K562 (cell line): ENCODE measurements around the gene COX4I2. TPM values are rescaled to one million over a fixed set of nuclear protein-coding genes. Genes with fewer than 3 reads are reported as not detected.

Experiments
- ARID3A ChIP-seq: IDR thresholded peaks from 2 replicates; pipeline ENCODE4 v1.6.1; 2012; ENCODE audit warnings: low read depth, low read length, improper control_type of control experiment, borderline replicate concordance
- DEAF1 ChIP-seq: fragments of 450-650 bp; formaldehyde crosslinking; IDR thresholded peaks from 2 replicates; pipeline ENCODE4 v1.4.0; 2020; ENCODE audit warnings: mild to moderate bottlenecking, moderate library complexity
- KAT7 ChIP-seq: sonication (generic); formaldehyde crosslinking; IDR thresholded peaks from 2 replicates; pipeline ENCODE4 v1.8.0; 2022; ENCODE audit warnings: missing genetic modification reagents, mild to moderate bottlenecking, borderline replicate concordance
- NFIC ChIP-seq: fragments of 450-650 bp; IDR thresholded peaks from 2 replicates; pipeline ENCODE4 v1.6.1; 2017; ENCODE audit warnings: mild to moderate bottlenecking, inconsistent platforms
- OTX1 ChIP-seq: fragments of 450-650 bp; formaldehyde crosslinking; IDR thresholded peaks from 2 replicates; pipeline ENCODE4 v1.4.0; 2022; ENCODE audit warnings: mild to moderate bottlenecking
- RAD51 ChIP-seq: fragments of 450-650 bp; IDR thresholded peaks from 2 replicates; pipeline ENCODE4 v1.7.1; 2016; ENCODE audit warnings: low read depth, mild to moderate bottlenecking, borderline replicate concordance
- TAF9B ChIP-seq: fragments of 450-650 bp; IDR thresholded peaks from 2 replicates; pipeline ENCODE4 v1.6.1; 2018; ENCODE audit warnings: mild to moderate bottlenecking; ENCODE audit not compliant: partially characterized antibody
- TBL1XR1 ChIP-seq, 2 experiments: IDR thresholded peaks; 2 replicates each; pipeline ENCODE4 v1.6.1; 2012; ENCODE audit warnings: improper control_type of control experiment in 2 of 2, low read length in 2 of 2, mild to moderate bottlenecking in 1 of 2
- TCF3 ChIP-seq: sonication (generic); formaldehyde crosslinking; IDR thresholded peaks from 2 replicates; pipeline ENCODE4 v1.4.0; 2020; ENCODE audit warnings: mild to moderate bottlenecking, missing genetic modification reagents
- ZNF431 ChIP-seq: sonication (generic); formaldehyde crosslinking; IDR thresholded peaks from 2 replicates; pipeline ENCODE4 v1.8.0; 2022; ENCODE audit warnings: mild to moderate bottlenecking, missing genetic modification reagents
- polyA plus RNA-seq, 8 experiments: library from polyadenylated mRNA; depleted of rRNA in 4 of 8; stranded (reverse) in 5 of 8; unstranded in 3 of 8; fragments of >200 nt; fragmentation: Nextera tagmentation in 2 of 8; fragmentation: Illumina TruSeq in 1 of 8; extraction: Ambion mirVana in 2 of 8; extraction: Trizol in 1 of 8; gene quantifications; 2 replicates each; pipeline versions ENCODE4 v1.2.1 to v1.2.3, GENCODE V29; 2011 to 2014; ENCODE audit warnings: inconsistent platforms in 1 of 8, missing spikeins in 1 of 8
- total RNA-seq, 7 experiments: library from RNA; depleted of rRNA in 6 of 7; stranded (reverse); fragments of >200 nt in 6 of 7; fragmentation: Illumina TruSeq in 2 of 7; extraction: Trizol in 2 of 7; gene quantifications; 2 replicates each; pipeline versions ENCODE4 v1.2.1 to v1.2.3, GENCODE V29; 2011 to 2021; ENCODE audit warnings: low replicate concordance in 1 of 7
- TF ChIP-seq, protein P1 (sequence below): IDR thresholded peaks from 3 replicates; pipeline ENCODE4 v1.6.1; 2011; ENCODE audit warnings: borderline replicate concordance, mild to moderate bottlenecking; ENCODE audit not compliant: insufficient read length, insufficient read depth
- TF ChIP-seq, protein P2 (sequence below), 2 experiments: fragments of 450-650 bp; IDR thresholded peaks; 2 replicates each; pipeline ENCODE4 v1.6.1; 2016; ENCODE audit warnings: mild to moderate bottlenecking in 2 of 2, borderline replicate concordance in 1 of 2, low read depth in 1 of 2, moderate library complexity in 1 of 2

The COX4I2 gene
- total and polyA plus RNA-seq, 9 of the 15 experiments (the other 6 are each of a cell fraction or from before 2014, with no cell fraction given): not detected

GRCh38 chr20:31661625-31662371 lies 24.1 kb downstream of the COX4I2 start (continued):
- TF ChIP-seq ARID3A (no peak), NFIC (peak; percentile 35; the same call in 1 of the 2 replicates), TBL1XR1 (IDR thresholded peaks at IDR 0.05; ENCODE audit: low read length in 2 of 2) (peak in 1 of 2 experiments; percentile 40; a peak in 1 of 4 replicates), KAT7 (0 out of 2 replicates have a peak, but pooled peaks have one; percentile 22), ZNF431 (0 out of 2 replicates have a peak, but pooled peaks have one; percentile 16), TAF9B (no peak), TCF3 (CRISPR knock-in tag) (no peak), RAD51 (peak; percentile 26; the same call in 1 of the 2 replicates), DEAF1 (CRISPR knock-in tag) (no peak; the same call in 1 of the 2 replicates), OTX1 (peak; percentile 89; the same call in 1 of the 2 replicates)
- TF ChIP-seq, protein P1, sequence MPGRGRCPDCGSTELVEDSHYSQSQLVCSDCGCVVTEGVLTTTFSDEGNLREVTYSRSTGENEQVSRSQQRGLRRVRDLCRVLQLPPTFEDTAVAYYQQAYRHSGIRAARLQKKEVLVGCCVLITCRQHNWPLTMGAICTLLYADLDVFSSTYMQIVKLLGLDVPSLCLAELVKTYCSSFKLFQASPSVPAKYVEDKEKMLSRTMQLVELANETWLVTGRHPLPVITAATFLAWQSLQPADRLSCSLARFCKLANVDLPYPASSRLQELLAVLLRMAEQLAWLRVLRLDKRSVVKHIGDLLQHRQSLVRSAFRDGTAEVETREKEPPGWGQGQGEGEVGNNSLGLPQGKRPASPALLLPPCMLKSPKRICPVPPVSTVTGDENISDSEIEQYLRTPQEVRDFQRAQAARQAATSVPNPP: no peak
- TF ChIP-seq, protein P2, sequence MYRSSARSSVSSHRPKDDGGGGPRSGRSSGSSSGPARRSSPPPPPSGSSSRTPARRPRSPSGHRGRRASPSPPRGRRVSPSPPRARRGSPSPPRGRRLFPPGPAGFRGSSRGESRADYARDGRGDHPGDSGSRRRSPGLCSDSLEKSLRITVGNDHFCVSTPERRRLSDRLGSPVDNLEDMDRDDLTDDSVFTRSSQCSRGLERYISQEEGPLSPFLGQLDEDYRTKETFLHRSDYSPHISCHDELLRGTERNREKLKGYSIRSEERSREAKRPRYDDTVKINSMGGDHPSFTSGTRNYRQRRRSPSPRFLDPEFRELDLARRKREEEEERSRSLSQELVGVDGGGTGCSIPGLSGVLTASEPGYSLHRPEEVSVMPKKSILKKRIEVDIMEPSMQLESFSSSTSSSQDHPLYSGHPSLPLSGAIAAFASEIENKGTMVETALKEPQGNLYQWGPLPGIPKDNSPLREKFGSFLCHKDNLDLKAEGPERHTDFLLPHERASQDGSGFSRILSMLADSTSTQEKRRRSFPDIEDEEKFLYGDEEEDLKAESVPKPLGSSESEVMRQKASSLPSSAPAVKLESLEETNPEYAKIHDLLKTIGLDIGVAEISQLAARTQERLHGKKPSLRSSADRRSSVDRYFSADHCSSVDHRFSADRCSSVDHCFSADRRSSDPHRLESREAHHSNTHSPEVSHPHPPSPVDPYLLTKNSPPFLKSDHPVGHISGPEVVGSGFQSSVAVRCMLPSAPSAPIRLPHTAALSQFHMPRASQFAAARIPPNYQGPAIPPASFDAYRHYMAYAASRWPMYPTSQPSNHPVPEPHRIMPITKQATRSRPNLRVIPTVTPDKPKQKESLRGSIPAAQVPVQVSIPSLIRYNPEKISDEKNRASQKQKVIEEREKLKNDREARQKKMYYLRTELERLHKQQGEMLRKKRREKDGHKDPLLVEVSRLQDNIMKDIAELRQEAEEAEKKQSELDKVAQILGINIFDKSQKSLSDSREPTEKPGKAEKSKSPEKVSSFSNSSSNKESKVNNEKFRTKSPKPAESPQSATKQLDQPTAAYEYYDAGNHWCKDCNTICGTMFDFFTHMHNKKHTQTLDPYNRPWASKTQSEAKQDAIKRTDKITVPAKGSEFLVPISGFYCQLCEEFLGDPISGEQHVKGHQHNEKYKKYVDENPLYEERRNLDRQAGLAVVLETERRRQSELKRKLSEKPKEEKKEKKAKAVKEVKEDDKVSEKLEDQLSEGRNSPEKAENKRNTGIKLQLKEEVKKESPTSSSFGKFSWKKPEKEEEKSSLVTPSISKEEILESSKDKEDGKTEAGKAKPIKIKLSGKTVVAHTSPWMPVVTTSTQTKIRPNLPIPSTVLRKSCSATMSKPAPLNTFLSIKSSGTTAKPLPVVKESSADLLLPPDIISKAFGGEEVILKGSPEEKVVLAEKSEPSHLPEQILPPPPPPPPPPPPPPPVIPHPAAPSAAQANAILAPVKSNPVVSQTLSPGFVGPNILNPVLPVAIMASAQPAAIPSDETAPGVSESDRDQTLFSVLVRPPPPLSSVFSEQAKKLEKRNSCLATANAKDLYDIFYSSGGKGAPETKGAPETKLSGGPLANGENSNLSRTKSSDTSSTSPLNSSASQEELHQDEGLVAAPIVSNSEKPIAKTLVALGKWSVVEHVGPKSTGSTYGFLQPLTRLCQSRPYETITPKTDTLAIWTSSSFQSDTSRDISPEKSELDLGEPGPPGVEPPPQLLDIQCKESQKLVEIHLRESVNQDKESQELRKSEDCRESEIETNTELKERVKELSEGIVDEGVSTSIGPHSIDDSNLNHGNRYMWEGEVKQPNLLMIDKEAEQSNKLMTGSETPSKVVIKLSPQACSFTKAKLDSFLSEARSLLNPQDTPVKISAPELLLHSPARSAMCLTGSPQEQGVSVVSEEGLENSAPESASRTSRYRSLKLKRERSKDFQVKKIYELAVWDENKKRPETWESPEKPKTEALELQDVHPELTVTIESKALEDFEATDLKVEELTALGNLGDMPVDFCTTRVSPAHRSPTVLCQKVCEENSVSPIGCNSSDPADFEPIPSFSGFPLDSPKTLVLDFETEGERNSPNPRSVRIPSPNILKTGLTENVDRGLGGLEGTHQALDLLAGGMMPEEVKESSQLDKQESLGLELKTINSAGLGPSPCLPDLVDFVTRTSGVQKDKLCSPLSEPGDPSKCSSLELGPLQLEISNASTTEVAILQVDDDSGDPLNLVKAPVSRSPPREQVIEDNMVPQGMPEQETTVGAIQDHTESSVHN (IDR thresholded peaks at IDR 0.05; ENCODE audit: borderline replicate concordance in 1 of 2, low read depth in 1 of 2): no peak
